ENCODE data around the gene LPO. TPM values are rescaled to one million over a fixed set of nuclear protein-coding genes. Genes with fewer than 3 reads are reported as not detected.

The LPO gene
- total RNA-seq, 1 experiment from 2014 or later, result 0.20 TPM

DNA sequence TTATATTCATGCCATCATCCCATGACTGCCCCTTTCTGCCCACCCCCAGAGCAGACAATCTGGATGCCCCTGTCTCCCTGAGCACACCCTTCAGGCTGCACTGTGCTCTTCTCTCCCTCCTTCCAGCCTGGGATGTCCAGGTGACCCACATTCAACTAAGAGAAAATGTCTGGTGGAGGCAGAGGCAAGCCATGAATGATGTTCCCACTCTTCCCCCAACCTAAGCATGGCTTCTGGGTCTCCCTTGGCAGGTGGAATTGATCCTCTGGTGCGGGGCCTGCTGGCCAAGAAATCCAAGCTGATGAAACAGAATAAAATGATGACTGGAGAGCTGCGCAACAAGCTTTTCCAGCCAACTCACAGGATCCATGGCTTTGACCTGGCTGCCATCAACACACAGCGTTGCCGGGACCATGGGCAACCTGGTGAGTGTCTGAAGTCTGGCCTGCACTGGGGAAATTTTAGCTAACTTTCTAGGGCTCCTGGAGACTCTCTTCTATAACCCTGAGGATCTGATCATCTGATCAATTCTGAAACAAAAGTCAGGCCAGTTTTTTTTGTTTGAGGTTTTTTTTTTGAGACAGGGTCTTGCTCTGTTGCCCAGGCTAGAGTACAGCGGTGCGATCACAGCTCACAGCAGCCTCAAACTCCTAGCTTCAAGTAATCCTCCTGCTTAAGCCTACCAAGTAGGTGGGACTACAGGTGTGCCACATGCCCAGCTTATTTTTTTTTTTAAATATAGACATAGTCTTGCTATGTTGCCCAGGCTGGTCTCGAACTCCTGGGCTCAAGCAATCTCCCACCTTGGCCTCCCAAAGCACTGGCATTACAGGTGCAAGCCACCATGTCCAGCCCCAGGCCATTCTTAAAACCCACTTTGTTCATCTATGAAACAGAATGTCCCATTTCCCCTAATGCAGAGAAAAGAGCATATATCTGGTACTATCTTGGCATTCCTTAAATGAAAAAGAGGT lies 27.8 kb downstream of the LPO start (continued):
- TF ChIP-seq, protein P1, sequence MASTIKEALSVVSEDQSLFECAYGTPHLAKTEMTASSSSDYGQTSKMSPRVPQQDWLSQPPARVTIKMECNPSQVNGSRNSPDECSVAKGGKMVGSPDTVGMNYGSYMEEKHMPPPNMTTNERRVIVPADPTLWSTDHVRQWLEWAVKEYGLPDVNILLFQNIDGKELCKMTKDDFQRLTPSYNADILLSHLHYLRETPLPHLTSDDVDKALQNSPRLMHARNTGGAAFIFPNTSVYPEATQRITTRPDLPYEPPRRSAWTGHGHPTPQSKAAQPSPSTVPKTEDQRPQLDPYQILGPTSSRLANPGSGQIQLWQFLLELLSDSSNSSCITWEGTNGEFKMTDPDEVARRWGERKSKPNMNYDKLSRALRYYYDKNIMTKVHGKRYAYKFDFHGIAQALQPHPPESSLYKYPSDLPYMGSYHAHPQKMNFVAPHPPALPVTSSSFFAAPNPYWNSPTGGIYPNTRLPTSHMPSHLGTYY (CRISPR knock-in tag; IDR thresholded peaks at IDR 0.05), result no peak
- TF ChIP-seq, protein P2, sequence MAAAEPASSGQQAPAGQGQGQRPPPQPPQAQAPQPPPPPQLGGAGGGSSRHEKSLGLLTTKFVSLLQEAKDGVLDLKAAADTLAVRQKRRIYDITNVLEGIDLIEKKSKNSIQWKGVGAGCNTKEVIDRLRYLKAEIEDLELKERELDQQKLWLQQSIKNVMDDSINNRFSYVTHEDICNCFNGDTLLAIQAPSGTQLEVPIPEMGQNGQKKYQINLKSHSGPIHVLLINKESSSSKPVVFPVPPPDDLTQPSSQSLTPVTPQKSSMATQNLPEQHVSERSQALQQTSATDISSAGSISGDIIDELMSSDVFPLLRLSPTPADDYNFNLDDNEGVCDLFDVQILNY (CRISPR knock-in tag; IDR thresholded peaks at IDR 0.05), result no peak
- TF ChIP-seq ZNF219 (CRISPR knock-in tag; IDR thresholded peaks at IDR 0.05; ENCODE audit: borderline replicate concordance) (no peak), HMGA2 (CRISPR knock-in tag; IDR thresholded peaks at IDR 0.05) (no peak), FOXJ3 (CRISPR knock-in tag; IDR thresholded peaks at IDR 0.05; ENCODE audit: borderline replicate concordance) (no peak), ESRRA (CRISPR knock-in tag; IDR thresholded peaks at IDR 0.05; ENCODE audit: borderline replicate concordance) (no peak), FOXK1 (CRISPR knock-in tag; IDR thresholded peaks at IDR 0.05) (no peak), EMX1 (CRISPR knock-in tag; IDR thresholded peaks at IDR 0.05) (no peak)
- TF ChIP-seq, protein P3, sequence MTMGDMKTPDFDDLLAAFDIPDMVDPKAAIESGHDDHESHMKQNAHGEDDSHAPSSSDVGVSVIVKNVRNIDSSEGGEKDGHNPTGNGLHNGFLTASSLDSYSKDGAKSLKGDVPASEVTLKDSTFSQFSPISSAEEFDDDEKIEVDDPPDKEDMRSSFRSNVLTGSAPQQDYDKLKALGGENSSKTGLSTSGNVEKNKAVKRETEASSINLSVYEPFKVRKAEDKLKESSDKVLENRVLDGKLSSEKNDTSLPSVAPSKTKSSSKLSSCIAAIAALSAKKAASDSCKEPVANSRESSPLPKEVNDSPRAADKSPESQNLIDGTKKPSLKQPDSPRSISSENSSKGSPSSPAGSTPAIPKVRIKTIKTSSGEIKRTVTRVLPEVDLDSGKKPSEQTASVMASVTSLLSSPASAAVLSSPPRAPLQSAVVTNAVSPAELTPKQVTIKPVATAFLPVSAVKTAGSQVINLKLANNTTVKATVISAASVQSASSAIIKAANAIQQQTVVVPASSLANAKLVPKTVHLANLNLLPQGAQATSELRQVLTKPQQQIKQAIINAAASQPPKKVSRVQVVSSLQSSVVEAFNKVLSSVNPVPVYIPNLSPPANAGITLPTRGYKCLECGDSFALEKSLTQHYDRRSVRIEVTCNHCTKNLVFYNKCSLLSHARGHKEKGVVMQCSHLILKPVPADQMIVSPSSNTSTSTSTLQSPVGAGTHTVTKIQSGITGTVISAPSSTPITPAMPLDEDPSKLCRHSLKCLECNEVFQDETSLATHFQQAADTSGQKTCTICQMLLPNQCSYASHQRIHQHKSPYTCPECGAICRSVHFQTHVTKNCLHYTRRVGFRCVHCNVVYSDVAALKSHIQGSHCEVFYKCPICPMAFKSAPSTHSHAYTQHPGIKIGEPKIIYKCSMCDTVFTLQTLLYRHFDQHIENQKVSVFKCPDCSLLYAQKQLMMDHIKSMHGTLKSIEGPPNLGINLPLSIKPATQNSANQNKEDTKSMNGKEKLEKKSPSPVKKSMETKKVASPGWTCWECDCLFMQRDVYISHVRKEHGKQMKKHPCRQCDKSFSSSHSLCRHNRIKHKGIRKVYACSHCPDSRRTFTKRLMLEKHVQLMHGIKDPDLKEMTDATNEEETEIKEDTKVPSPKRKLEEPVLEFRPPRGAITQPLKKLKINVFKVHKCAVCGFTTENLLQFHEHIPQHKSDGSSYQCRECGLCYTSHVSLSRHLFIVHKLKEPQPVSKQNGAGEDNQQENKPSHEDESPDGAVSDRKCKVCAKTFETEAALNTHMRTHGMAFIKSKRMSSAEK (CRISPR knock-in tag; IDR thresholded peaks at IDR 0.05; ENCODE audit: borderline replicate concordance), result no peak
- TF ChIP-seq, protein P4, sequence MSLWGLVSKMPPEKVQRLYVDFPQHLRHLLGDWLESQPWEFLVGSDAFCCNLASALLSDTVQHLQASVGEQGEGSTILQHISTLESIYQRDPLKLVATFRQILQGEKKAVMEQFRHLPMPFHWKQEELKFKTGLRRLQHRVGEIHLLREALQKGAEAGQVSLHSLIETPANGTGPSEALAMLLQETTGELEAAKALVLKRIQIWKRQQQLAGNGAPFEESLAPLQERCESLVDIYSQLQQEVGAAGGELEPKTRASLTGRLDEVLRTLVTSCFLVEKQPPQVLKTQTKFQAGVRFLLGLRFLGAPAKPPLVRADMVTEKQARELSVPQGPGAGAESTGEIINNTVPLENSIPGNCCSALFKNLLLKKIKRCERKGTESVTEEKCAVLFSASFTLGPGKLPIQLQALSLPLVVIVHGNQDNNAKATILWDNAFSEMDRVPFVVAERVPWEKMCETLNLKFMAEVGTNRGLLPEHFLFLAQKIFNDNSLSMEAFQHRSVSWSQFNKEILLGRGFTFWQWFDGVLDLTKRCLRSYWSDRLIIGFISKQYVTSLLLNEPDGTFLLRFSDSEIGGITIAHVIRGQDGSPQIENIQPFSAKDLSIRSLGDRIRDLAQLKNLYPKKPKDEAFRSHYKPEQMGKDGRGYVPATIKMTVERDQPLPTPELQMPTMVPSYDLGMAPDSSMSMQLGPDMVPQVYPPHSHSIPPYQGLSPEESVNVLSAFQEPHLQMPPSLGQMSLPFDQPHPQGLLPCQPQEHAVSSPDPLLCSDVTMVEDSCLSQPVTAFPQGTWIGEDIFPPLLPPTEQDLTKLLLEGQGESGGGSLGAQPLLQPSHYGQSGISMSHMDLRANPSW (CRISPR knock-in tag; conservative IDR thresholded peaks at IDR 0.05; ENCODE audit: low read depth), result no peak

DNA sequence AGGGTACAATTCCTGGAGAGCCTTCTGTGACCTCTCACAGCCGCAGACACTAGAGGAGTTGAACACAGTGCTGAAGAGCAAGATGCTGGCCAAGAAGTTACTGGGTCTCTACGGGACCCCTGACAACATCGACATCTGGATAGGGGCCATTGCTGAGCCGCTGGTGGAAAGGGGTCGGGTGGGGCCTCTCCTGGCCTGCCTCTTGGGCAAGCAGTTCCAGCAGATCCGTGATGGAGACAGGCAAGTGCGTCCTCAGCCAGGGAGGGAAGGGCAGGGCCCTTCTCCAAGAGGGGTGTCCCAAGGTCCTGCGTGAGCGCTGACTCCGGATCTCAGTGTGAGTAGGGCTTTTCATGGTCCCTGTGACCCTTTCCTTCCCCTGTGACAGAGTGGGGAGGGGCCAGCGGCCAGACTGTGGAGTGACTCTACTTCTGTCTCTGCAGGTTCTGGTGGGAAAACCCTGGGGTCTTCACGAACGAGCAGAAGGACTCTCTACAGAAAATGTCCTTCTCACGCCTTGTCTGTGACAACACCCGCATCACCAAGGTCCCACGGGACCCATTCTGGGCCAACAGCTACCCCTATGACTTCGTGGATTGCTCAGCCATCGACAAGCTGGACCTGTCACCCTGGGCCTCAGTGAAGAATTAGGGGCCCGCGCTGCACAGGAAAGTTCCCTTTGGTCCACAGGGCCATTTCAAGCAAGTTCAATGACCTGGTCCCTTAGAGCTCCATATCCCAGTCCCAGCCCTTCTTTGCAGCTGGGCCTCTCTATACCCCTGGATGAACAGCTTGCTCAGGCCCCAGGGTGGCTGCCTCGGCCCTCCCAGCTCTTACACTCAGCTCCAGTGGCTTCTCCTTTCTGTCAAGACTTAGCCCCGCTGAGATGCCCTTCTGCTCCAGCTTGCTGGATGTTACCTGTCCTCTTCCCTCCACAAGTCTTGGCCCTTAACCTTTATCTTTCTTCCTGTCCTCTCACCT lies 29.3 kb downstream of the LPO start:
- no peak for ATAC-seq
- H3K27me3 Mint-ChIP-seq (ENCODE audit: low read depth), result peaks cover 32% of the 10 kb centered on the region
- H3K9me3 Mint-ChIP-seq, result no peaks in the 10 kb centered on the region
- ChIA-PET CTCF (interaction anchor here (0.9 to 1.1 kb wide), 4 partner anchors 12 to 68 kb away, joined by 3 to 4 read pairs (median 3); no protein-coding TSS in a partner anchor), POLR2A (interaction anchor here (0.6 to 0.7 kb wide), 2 partner anchors 19 to 59 kb away, joined by 3 to 10 read pairs; no protein-coding TSS in a partner anchor)
- no peak for DNase-seq (ENCODE audit: low spot score)
- H3K4me3 Mint-ChIP-seq, result no peak overlapping the region
- no peak overlapping the region for H3K27ac Mint-ChIP-seq
- H3K36me3 Mint-ChIP-seq, result no peaks in the 10 kb centered on the region
- H3K4me1 Mint-ChIP-seq, result no peaks in the 10 kb centered on the region
- TF ChIP-seq ZNF263 (CRISPR knock-in tag; IDR thresholded peaks at IDR 0.05; ENCODE audit: low read depth) (no peak), FOXK1 (CRISPR knock-in tag; IDR thresholded peaks at IDR 0.05) (no peak)
- TF ChIP-seq, protein P5, sequence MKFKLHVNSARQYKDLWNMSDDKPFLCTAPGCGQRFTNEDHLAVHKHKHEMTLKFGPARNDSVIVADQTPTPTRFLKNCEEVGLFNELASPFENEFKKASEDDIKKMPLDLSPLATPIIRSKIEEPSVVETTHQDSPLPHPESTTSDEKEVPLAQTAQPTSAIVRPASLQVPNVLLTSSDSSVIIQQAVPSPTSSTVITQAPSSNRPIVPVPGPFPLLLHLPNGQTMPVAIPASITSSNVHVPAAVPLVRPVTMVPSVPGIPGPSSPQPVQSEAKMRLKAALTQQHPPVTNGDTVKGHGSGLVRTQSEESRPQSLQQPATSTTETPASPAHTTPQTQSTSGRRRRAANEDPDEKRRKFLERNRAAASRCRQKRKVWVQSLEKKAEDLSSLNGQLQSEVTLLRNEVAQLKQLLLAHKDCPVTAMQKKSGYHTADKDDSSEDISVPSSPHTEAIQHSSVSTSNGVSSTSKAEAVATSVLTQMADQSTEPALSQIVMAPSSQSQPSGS (CRISPR knock-in tag; IDR thresholded peaks at IDR 0.05; ENCODE audit: borderline replicate concordance, low read depth), result no peak
- TF ChIP-seq, protein P6, sequence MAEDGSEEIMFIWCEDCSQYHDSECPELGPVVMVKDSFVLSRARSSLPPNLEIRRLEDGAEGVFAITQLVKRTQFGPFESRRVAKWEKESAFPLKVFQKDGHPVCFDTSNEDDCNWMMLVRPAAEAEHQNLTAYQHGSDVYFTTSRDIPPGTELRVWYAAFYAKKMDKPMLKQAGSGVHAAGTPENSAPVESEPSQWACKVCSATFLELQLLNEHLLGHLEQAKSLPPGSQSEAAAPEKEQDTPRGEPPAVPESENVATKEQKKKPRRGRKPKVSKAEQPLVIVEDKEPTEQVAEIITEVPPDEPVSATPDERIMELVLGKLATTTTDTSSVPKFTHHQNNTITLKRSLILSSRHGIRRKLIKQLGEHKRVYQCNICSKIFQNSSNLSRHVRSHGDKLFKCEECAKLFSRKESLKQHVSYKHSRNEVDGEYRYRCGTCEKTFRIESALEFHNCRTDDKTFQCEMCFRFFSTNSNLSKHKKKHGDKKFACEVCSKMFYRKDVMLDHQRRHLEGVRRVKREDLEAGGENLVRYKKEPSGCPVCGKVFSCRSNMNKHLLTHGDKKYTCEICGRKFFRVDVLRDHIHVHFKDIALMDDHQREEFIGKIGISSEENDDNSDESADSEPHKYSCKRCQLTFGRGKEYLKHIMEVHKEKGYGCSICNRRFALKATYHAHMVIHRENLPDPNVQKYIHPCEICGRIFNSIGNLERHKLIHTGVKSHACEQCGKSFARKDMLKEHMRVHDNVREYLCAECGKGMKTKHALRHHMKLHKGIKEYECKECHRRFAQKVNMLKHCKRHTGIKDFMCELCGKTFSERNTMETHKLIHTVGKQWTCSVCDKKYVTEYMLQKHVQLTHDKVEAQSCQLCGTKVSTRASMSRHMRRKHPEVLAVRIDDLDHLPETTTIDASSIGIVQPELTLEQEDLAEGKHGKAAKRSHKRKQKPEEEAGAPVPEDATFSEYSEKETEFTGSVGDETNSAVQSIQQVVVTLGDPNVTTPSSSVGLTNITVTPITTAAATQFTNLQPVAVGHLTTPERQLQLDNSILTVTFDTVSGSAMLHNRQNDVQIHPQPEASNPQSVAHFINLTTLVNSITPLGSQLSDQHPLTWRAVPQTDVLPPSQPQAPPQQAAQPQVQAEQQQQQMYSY (CRISPR knock-in tag; IDR thresholded peaks at IDR 0.05), result no peak
- TF ChIP-seq, protein P1 (CRISPR knock-in tag; IDR thresholded peaks at IDR 0.05), result no peak
